ENCODE results near the gene KIZ. TPM values are rescaled to one million over a fixed set of nuclear protein-coding genes. Genes with fewer than 3 reads are reported as not detected.

KIZ gene
- total and polyA plus RNA-seq, 2 experiments from 2014 or later: 58.3 to 63.6 TPM

GRCh38 chr20:21272679-21273078, 146.8 kb downstream of the KIZ start (continued):
- no peak for TF ChIP-seq STAT1 (IDR thresholded peaks at IDR 0.05; ENCODE audit: unreplicated experiment)
- no peak for TF ChIP-seq ZNF114 (CRISPR knock-in tag; IDR thresholded peaks at IDR 0.05)
- no peak for TF ChIP-seq REST (IDR thresholded peaks at IDR 0.05; ENCODE audit: unreplicated experiment)
- no peak for TF ChIP-seq EZH2 (IDR thresholded peaks at IDR 0.05; ENCODE audit: low read depth, unreplicated experiment)
- no peak for TF ChIP-seq POLR2AphosphoS5 (IDR thresholded peaks at IDR 0.05; ENCODE audit: low read depth)
- TF ChIP-seq ZNF331 (CRISPR knock-in tag; IDR thresholded peaks at IDR 0.05; ENCODE audit: low read depth): no peak
- no peak for TF ChIP-seq CREB1 (CRISPR knock-in tag; IDR thresholded peaks at IDR 0.05; ENCODE audit: low read depth)

- Histone ChIP-seq H3K4me3 (no peak overlapping the region), H2AFZ (no peak overlapping the region), H3F3A (replicated peaks; ENCODE audit: low read depth) (no peaks in the 10 kb centered on the region), H3K4me1 (ENCODE audit: insufficient read depth) (no peaks in the 10 kb centered on the region), H3K36me3 (ENCODE audit: insufficient read depth) (no peaks in the 10 kb centered on the region), H3K27me3 (ENCODE audit: insufficient read depth) (no peaks in the 10 kb centered on the region), H3K9me2 (ENCODE audit: insufficient read depth) (no peaks in the 10 kb centered on the region), H3K4me2 (no peak overlapping the region), H3K27ac (ENCODE audit: low read depth) (no peak overlapping the region), H3K79me2 (replicated peaks; ENCODE audit: insufficient read depth) (no peaks in the 10 kb centered on the region), H4K20me1 (replicated peaks; ENCODE audit: insufficient read depth) (no peaks in the 10 kb centered on the region)
- Mint-ChIP-seq H3K9me3 (no peaks in the 10 kb centered on the region), H3K4me1 (no peaks in the 10 kb centered on the region), H3K27ac (no peak overlapping the region), H3K27me3 (ENCODE audit: insufficient read depth, low read depth, poor library complexity) (no peaks in the 10 kb centered on the region), H3K36me3 (ENCODE audit: low read depth) (no peaks in the 10 kb centered on the region), H3K4me3 (no peak overlapping the region)
- no peak for DNase-seq (ENCODE audit: low spot score)
- ATAC-seq: no peak
- TF ChIP-seq ETS1 (IDR thresholded peaks at IDR 0.05): no peak
- TF ChIP-seq CREB1 (CRISPR knock-in tag; IDR thresholded peaks at IDR 0.05; ENCODE audit: low read depth): no peak
- no peak for TF ChIP-seq ZNF114 (CRISPR knock-in tag; IDR thresholded peaks at IDR 0.05)
- TF ChIP-seq EZH2 (IDR thresholded peaks at IDR 0.05; ENCODE audit: low read depth, unreplicated experiment): no peak
- TF ChIP-seq CTCF (conservative IDR thresholded peaks at IDR 0.05; ENCODE audit: low read depth in 2 of 2): no peak
- TF ChIP-seq STAT1 (IDR thresholded peaks at IDR 0.05; ENCODE audit: unreplicated experiment): no peak
- TF ChIP-seq NANOG (IDR thresholded peaks at IDR 0.05; ENCODE audit: borderline replicate concordance): no peak
- no peak for TF ChIP-seq JUNB (IDR thresholded peaks at IDR 0.05; ENCODE audit: unreplicated experiment)
- no peak for TF ChIP-seq POLR2AphosphoS5 (IDR thresholded peaks at IDR 0.05; ENCODE audit: low read depth)
- TF ChIP-seq EZH2phosphoT487 (IDR thresholded peaks at IDR 0.05; ENCODE audit: unreplicated experiment): no peak
- no peak for TF ChIP-seq REST (IDR thresholded peaks at IDR 0.05; ENCODE audit: unreplicated experiment)
Observed at GRCh38 chr20:21273755-21274386, 148.0 kb downstream of the KIZ start.

Measured in GM23338 (cell line).